ENCODE results near the gene GPNMB. TPM values are rescaled to one million over a fixed set of nuclear protein-coding genes. Genes with fewer than 3 reads are reported as not detected.

The GPNMB gene
- total and polyA plus RNA-seq, 2 of the 13 experiments (the other 11 are each of a cell fraction or from before 2014, with no cell fraction given) = 1.1 to 1.6 TPM

- TF ChIP-seq RFX5 (IDR thresholded peaks at IDR 0.05; ENCODE audit: low read depth, low read length) (peak; percentile 10; the same call in 1 of the 2 replicates), ETV5 (CRISPR knock-in tag; IDR thresholded peaks at IDR 0.05; ENCODE audit: borderline replicate concordance) (no peak), GFI1 (CRISPR knock-in tag; IDR thresholded peaks at IDR 0.05; ENCODE audit: borderline replicate concordance) (no peak), ZNF350 (CRISPR knock-in tag; IDR thresholded peaks at IDR 0.05; ENCODE audit: borderline replicate concordance, low read depth) (peak; percentile 74), MTA3 (CRISPR knock-in tag; IDR thresholded peaks at IDR 0.05) (no peak), FOXA1 (IDR thresholded peaks at IDR 0.05) (no peak), FOXA1 (CRISPR knock-in tag; IDR thresholded peaks at IDR 0.05) (peak; percentile 5; the same call in 1 of the 2 replicates), ZNF768 (CRISPR knock-in tag; IDR thresholded peaks at IDR 0.05) (peak; percentile 63; the same call in 1 of the 2 replicates), ZNF816 (CRISPR knock-in tag; IDR thresholded peaks at IDR 0.05; ENCODE audit: borderline replicate concordance) (no peak), ZNF296 (CRISPR knock-in tag; conservative IDR thresholded peaks at IDR 0.05) (no peak), NR2F6 (IDR thresholded peaks at IDR 0.05) (peak; percentile 10; the same call in 1 of the 2 replicates), NR2F6 (CRISPR knock-in tag; IDR thresholded peaks at IDR 0.05) (no peak), ZNF562 (CRISPR knock-in tag; IDR thresholded peaks at IDR 0.05; ENCODE audit: borderline replicate concordance) (no peak), NFE2L2 (IDR thresholded peaks at IDR 0.05; ENCODE audit: low read length) (no peak), ZNF776 (CRISPR knock-in tag; IDR thresholded peaks at IDR 0.05) (peak; percentile 90; the same call in 1 of the 2 replicates), ZNF879 (CRISPR knock-in tag; IDR thresholded peaks at IDR 0.05) (no peak; the same call in 1 of the 2 replicates), MYPOP (CRISPR knock-in tag; IDR thresholded peaks at IDR 0.05) (peak; percentile 88; the same call in 1 of the 2 replicates), MZF1 (CRISPR knock-in tag; IDR thresholded peaks at IDR 0.05; ENCODE audit: borderline replicate concordance) (no peak), ZBTB1 (CRISPR knock-in tag; IDR thresholded peaks at IDR 0.05; ENCODE audit: borderline replicate concordance) (no peak; the same call in 1 of the 2 replicates), ERF (CRISPR knock-in tag; IDR thresholded peaks at IDR 0.05) (peak; percentile 51; the same call in 1 of the 2 replicates), ZMYM4 (CRISPR knock-in tag; IDR thresholded peaks at IDR 0.05) (peak; percentile 67; the same call in 1 of the 2 replicates), ZNF841 (CRISPR knock-in tag; IDR thresholded peaks at IDR 0.05; ENCODE audit: borderline replicate concordance) (no peak), ZNF136 (CRISPR knock-in tag; IDR thresholded peaks at IDR 0.05; ENCODE audit: low read depth) (peak; percentile 71; the same call in 1 of the 2 replicates), ZNF788 (CRISPR knock-in tag; IDR thresholded peaks at IDR 0.05; ENCODE audit: borderline replicate concordance) (peak; percentile 86; the same call in 1 of the 2 replicates), SKIL (CRISPR knock-in tag; IDR thresholded peaks at IDR 0.05; ENCODE audit: borderline replicate concordance) (no peak), ZNF607 (CRISPR knock-in tag; IDR thresholded peaks at IDR 0.05; ENCODE audit: borderline replicate concordance) (peak; percentile 95), EHMT2 (IDR thresholded peaks at IDR 0.05; ENCODE audit: borderline replicate concordance, low read depth, low read length) (no peak), JDP2 (CRISPR knock-in tag; IDR thresholded peaks at IDR 0.05; ENCODE audit: borderline replicate concordance) (no peak), ZBTB42 (CRISPR knock-in tag; IDR thresholded peaks at IDR 0.05) (peak; percentile 78; the same call in 1 of the 2 replicates)
These were observed 52.6 kb downstream of the GPNMB start, which contains the start of gene MALSU1 (continued) for GRCh38 chr7:23298885-23299769.

All from HepG2 (cell line).